OCI-LY3 (cell line): ENCODE data around the gene CYP4F3.

ENCODE experiments used
- CTCF ChIP-seq: fragments of 200-600, 300-600 bp; sonication (generic); IDR thresholded peaks from 2 replicates; pipeline ENCODE4 v1.5.1; 2014; ENCODE audit warnings: antibody characterized with exemption, low read length, low read depth
- EZH2phosphoT487 ChIP-seq: fragments of 200-600 bp; shearing (Covaris generic); IDR thresholded peaks from 2 replicates; pipeline ENCODE4 v1.6.1; 2018; ENCODE audit warnings: antibody characterized with exemption, mixed run types, low read depth

DNA sequence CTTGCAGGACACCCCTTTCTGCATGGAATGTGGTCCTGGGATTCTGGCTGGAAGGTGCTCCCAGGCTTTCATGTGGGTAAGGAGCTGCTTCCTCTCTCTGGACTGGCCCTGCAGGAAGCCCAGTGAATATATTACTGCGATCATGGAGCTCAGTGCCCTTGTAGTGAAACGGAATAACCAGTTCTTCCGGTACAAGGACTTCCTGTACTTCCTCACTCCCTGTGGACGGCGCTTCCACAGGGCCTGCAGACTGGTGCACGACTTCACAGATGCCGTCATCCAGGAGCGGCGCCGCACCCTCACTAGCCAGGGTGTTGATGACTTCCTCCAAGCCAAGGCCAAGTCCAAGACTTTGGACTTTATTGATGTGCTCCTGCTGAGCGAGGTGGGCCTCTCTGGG, 17.7 kb upstream of the CYP4F3 start:
- no peak for TF ChIP-seq CTCF
- no peak for TF ChIP-seq EZH2phosphoT487
